ENCODE measurements around the gene S100A12. TPM values are rescaled to one million over a fixed set of nuclear protein-coding genes. Genes with fewer than 3 reads are reported as not detected.

S100A12 gene
- polyA plus RNA-seq, 1 donor, result 0.36 TPM

DNA sequence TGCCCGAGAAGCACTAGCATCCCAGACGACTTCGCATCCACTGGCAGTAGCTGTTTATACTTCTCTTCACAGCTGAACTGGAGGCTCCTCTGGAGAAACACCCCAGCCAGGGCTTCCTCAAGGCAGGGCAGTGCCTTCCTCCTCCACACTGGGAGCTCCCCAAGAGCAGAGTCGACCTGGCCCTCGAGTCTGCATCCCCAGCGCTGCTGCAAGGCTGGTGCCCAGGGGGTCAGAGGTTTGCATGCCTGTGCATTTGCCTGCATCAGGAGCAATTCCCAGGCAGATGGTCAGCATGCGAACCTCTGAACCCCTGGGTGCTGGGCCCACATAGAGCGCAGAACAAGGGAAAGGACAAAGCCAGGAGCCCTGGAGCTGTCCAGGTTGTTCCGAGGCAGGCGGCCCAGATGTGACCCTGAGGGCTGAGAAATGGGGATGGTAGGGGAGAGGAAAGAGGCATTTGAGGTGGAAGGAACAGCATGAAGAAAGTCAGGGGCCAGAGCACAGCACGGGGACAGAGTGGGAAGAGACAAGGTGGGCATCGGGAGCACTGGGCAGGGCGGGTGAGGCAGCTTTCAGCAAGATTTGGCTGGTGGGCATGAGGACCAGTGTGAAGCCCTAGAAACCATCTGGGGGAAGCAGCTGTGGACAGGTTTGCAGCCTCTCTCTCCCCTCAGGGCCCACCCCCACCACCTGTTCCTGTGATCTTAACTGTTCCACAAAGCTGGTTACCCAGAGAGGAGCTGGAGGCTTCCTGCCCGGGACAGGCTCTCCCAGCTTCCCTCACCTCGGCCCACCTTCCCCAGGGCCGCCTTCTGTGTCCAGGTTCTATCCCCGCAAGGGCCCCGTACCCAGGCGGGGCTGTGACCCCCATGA lies 21.9 kb upstream of the S100A12 start:
- Histone ChIP-seq H3K36me3 (ENCODE audit: control insufficient read depth, insufficient read depth, low read length) (no peaks in the 10 kb centered on the region), H3K27ac (ENCODE audit: low read length) (no peak overlapping the region), H3K27me3 (ENCODE audit: control insufficient read depth, insufficient read depth, low read length) (no peaks in the 10 kb centered on the region), H3K4me1 (ENCODE audit: control insufficient read depth, insufficient read depth, low read length) (no peaks in the 10 kb centered on the region), H3K4me3 (ENCODE audit: low read length) (no peak overlapping the region), H3K9me3 (ENCODE audit: control insufficient read depth, low read depth, low read length) (no peaks in the 10 kb centered on the region)
- 100% methylated on average over 1 of the region's 19 CpGs for WGBS (ENCODE audit: insufficient coverage, low lambda C conversion rate)
- DNase-seq, result no peak

DNA sequence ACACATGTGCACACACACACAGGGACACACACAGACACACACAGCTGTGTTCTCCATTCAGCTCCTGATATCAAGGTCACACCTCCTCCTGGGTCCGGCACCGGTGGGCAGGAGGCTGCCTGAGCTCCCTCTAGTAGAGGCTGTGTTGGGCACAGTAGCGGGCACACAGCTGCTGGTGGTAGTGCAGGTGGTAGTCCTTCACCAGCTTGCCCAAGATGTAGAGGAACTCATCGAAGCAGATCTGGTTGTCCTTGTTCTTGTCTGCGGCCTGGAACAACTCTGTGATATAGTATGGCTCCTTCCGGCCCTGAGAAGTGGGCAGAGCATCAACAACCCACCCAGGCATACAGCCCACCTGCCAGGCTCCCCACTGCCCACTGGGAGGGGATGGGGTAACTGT lies 21.0 kb upstream of the S100A12 start:
- DNase-seq, result no peak
- no peaks in the 10 kb centered on the region for H3K9me3 ChIP-seq (ENCODE audit: control insufficient read depth, low read depth, low read length)
- H3K36me3 ChIP-seq (ENCODE audit: control insufficient read depth, insufficient read depth, low read length), result no peaks in the 10 kb centered on the region
- no peak overlapping the region for H3K27ac ChIP-seq (ENCODE audit: low read length)
- no CpG with 5 or more reads among the region's 6 CpGs for WGBS (ENCODE audit: insufficient coverage, low lambda C conversion rate)
- no peaks in the 10 kb centered on the region for H3K4me1 ChIP-seq (ENCODE audit: control insufficient read depth, insufficient read depth, low read length)
- no peaks in the 10 kb centered on the region for H3K27me3 ChIP-seq (ENCODE audit: control insufficient read depth, insufficient read depth, low read length)
- H3K4me3 ChIP-seq (ENCODE audit: low read length), result no peak overlapping the region

DNA sequence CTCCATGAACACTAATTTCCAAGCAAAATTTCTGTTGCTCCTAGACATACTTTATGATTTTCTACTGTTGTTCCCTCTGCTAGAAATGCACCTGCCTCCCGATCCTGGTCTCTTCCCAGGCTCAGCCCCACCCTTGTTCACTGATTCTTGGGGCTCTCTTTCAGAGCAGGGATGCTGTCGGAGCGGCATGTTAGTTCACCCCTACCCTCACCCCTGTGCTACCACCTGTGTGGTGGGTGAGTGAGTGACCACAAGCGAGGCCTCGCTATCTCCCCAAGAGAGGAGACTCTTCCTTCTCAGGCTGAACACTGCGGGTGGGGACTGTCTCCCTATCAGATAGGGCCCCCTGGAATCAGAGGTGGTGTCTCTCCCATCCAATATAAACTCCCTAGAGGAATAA lies 20.4 kb upstream of the S100A12 start:
- DNase-seq, result no peak
- Histone ChIP-seq H3K27me3 (ENCODE audit: control insufficient read depth, insufficient read depth, low read length) (no peaks in the 10 kb centered on the region), H3K4me1 (ENCODE audit: control insufficient read depth, insufficient read depth, low read length) (no peaks in the 10 kb centered on the region), H3K27ac (ENCODE audit: low read length) (no peak overlapping the region), H3K4me3 (ENCODE audit: low read length) (no peak overlapping the region), H3K36me3 (ENCODE audit: control insufficient read depth, insufficient read depth, low read length) (no peaks in the 10 kb centered on the region), H3K9me3 (ENCODE audit: control insufficient read depth, low read depth, low read length) (no peaks in the 10 kb centered on the region)
- WGBS (ENCODE audit: insufficient coverage, low lambda C conversion rate), result no CpG with 5 or more reads among the region's 6 CpGs

DNA sequence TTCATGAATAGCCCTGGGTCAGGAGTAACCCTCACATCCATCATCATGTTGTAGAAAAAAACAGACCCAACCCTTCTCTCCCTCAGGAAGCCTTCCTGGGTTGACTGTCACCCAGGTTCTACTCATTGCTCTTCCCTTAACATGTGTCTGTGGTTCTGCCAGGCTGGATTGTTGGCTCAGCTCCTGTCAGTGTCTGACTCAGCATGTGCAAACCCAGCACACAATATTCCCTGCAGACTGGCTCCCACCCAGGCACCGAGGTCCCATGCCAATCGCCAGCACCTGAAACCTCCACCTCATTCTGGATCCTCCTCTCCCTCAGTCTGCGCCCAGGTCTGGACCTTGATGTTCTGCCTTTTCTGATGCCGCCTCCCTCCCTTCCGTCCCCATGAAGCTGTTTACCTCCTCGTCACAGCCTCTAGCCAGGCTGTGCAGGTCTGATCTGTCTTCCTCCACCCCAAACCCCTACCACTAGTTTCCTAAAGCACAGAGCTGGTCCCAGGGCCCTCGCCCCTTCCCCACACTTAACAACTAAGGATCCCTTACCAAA lies 19.8 kb upstream of the S100A12 start:
- 0% methylated on average over 1 of the region's 7 CpGs for WGBS (ENCODE audit: insufficient coverage, low lambda C conversion rate)

DNA sequence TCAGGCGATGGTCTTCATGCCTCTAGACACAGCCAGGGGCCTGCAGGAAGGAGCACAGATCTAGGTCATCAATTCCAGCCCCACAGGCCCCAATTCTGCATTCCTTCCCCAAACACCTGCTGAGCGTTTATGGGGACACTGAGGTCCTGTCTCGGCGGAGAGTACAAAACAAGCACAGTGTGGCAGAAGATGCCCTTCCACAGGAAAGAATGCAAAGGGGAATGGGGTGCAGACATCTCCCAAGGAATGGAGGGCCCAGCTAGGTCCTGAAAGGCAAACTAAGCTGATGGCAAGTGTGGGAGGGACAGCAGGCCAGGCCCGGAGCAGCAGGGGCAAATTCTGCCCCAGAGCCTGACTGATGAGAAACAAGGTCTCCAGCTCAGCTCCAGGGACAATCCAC lies 19.0 kb upstream of the S100A12 start:
- Histone ChIP-seq H3K9me3 (ENCODE audit: control insufficient read depth, low read depth, low read length) (no peaks in the 10 kb centered on the region), H3K27me3 (ENCODE audit: control insufficient read depth, insufficient read depth, low read length) (no peaks in the 10 kb centered on the region), H3K4me1 (ENCODE audit: control insufficient read depth, insufficient read depth, low read length) (no peaks in the 10 kb centered on the region), H3K36me3 (ENCODE audit: control insufficient read depth, insufficient read depth, low read length) (no peaks in the 10 kb centered on the region), H3K27ac (ENCODE audit: low read length) (no peak overlapping the region), H3K4me3 (ENCODE audit: low read length) (no peak overlapping the region)
- DNase-seq, result no peak
- 100% methylated on average over 1 of the region's 5 CpGs for WGBS (ENCODE audit: insufficient coverage, low lambda C conversion rate)

More for the DNA sequence above, 19.8 kb upstream of the S100A12 start:
- H3K27me3 ChIP-seq (ENCODE audit: control insufficient read depth, insufficient read depth, low read length), result no peaks in the 10 kb centered on the region
- DNase-seq, result no peak
- H3K4me3 ChIP-seq (ENCODE audit: low read length), result no peak overlapping the region
- no peaks in the 10 kb centered on the region for H3K9me3 ChIP-seq (ENCODE audit: control insufficient read depth, low read depth, low read length)
- H3K27ac ChIP-seq (ENCODE audit: low read length), result no peak overlapping the region
- H3K4me1 ChIP-seq (ENCODE audit: control insufficient read depth, insufficient read depth, low read length), result no peaks in the 10 kb centered on the region
- H3K36me3 ChIP-seq (ENCODE audit: control insufficient read depth, insufficient read depth, low read length), result no peaks in the 10 kb centered on the region

DNA sequence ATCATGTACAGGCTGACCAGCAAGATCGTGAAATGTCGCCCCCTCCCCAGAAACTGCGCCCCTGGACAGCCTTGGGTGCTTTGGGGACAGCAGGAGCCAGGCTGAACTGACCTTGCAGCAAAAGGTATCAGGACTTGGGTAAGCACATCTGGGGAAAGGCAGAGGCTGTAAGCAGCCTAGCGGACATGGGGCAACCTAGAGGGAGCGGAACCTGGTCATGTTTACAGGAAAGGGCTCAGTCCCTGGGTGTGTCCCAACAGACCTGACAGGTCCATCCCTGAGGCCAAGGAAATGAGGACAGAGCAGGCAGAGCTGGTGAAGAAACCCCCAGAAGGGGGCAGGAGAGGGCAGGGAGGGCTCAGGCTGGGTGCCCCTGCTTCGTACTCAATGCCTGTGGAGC lies 18.5 kb upstream of the S100A12 start:
- H3K4me1 ChIP-seq (ENCODE audit: control insufficient read depth, insufficient read depth, low read length), result no peaks in the 10 kb centered on the region
- no peaks in the 10 kb centered on the region for H3K9me3 ChIP-seq (ENCODE audit: control insufficient read depth, low read depth, low read length)
- no peaks in the 10 kb centered on the region for H3K27me3 ChIP-seq (ENCODE audit: control insufficient read depth, insufficient read depth, low read length)

DNA sequence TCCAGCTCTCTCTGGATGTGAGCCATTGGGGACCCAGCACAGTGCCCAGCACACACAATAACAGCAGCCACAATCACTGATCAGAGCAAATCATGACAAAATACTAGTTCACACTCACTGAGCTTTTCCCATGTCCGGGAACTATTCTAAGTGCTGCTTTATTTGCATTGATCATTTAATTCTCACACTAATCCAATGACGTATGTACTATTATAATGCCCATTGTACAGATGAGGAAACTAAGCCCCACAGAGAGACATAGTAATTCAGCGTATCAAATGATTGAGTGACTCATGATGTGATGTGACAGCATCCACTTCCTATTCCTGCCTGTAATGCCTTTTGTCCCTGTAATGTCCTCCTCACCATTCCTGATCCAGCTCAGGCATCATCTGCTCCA lies 17.4 kb upstream of the S100A12 start:
- Histone ChIP-seq H3K9me3 (ENCODE audit: control insufficient read depth, low read depth, low read length) (no peaks in the 10 kb centered on the region), H3K36me3 (ENCODE audit: control insufficient read depth, insufficient read depth, low read length) (no peaks in the 10 kb centered on the region), H3K4me1 (ENCODE audit: control insufficient read depth, insufficient read depth, low read length) (no peaks in the 10 kb centered on the region), H3K27me3 (ENCODE audit: control insufficient read depth, insufficient read depth, low read length) (no peaks in the 10 kb centered on the region), H3K27ac (ENCODE audit: low read length) (no peak overlapping the region), H3K4me3 (ENCODE audit: low read length) (no peak overlapping the region)
- DNase-seq, result no peak
- 100% methylated on average over 1 of the region's 3 CpGs for WGBS (ENCODE audit: insufficient coverage, low lambda C conversion rate)

More for the DNA sequence above, 18.5 kb upstream of the S100A12 start:
- Histone ChIP-seq H3K27ac (ENCODE audit: low read length) (no peak overlapping the region), H3K4me3 (ENCODE audit: low read length) (no peak overlapping the region), H3K36me3 (ENCODE audit: control insufficient read depth, insufficient read depth, low read length) (no peaks in the 10 kb centered on the region)
- DNase-seq, result no peak
- WGBS (ENCODE audit: insufficient coverage, low lambda C conversion rate), result no CpG with 5 or more reads among the region's 6 CpGs

DNA sequence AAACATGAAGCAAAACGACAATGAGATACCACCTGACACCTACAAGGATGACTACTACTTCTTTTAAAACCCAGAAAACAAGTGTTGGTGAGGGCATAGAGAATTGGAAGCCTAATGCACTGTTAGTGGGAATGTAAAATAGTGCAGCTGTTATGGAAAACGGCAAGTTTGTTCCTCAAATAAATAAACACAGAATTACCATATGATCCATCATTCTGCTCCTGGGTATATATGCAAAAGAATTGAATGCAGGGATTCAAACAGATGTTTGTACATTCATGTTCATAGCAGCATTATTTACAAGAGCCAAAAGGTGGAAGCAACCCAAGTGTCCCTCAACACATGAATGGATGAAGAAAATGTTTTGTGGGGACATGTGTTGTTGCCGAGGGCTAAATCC lies 16.8 kb upstream of the S100A12 start:
- Histone ChIP-seq H3K36me3 (ENCODE audit: control insufficient read depth, insufficient read depth, low read length) (no peaks in the 10 kb centered on the region), H3K27ac (ENCODE audit: low read length) (no peak overlapping the region), H3K4me3 (ENCODE audit: low read length) (no peak overlapping the region), H3K27me3 (ENCODE audit: control insufficient read depth, insufficient read depth, low read length) (no peaks in the 10 kb centered on the region), H3K4me1 (ENCODE audit: control insufficient read depth, insufficient read depth, low read length) (no peaks in the 10 kb centered on the region), H3K9me3 (ENCODE audit: control insufficient read depth, low read depth, low read length) (no peaks in the 10 kb centered on the region)
- WGBS (ENCODE audit: insufficient coverage, low lambda C conversion rate), result no CpG with 5 or more reads among the region's 3 CpGs
- DNase-seq, result no peak

DNA sequence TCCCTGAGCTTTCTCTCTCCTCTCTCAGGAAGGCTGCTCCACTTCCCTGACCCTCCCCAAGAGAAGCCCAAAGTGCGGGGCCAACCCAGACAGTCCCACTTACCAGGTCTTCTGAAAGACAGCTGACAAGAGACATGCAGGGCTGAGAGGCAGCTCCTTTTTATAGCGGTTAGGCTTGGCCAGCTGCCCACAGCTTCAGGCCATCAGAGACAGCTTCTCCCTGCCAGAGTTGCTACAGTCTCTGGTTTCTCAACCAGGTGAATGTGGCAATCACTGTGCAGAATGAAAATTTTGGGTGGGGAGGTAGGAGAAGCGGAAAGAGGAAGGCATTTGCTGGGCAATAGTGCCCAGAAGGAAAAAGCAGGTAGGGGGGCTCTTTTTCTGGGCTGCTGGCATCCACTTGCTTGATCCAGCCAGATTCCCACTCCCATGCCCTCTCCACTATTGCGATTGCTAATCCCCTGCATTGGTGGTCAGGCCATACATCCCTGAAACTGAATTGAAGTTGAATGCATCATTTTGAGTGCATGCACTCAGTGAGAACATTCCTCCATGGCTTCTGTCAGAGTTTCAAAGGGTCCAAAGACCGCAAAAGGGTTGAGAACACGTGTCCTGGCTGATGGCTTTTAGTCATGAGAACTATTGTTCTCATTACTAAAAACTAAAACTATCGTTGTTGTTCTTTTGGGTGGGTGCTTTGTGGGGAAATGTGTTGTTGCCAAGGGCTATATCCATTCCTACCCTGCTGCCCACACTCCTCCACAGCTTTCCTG lies 15.7 kb upstream of the S100A12 start, which contains the start of gene S100A8:
Gene S100A8, minus strand, starts transcription at position 136 of the 773 bp plus-strand sequence. CDS start 538 bp downstream, outside the sequence.
- H3K27me3 ChIP-seq (ENCODE audit: control insufficient read depth, insufficient read depth, low read length), result no peaks in the 10 kb centered on the region
- no peaks in the 10 kb centered on the region for H3K9me3 ChIP-seq (ENCODE audit: control insufficient read depth, low read depth, low read length)
- no peaks in the 10 kb centered on the region for H3K36me3 ChIP-seq (ENCODE audit: control insufficient read depth, insufficient read depth, low read length)
- H3K27ac ChIP-seq (ENCODE audit: low read length), result no peak within 1 kb of the TSS
- WGBS (ENCODE audit: insufficient coverage, low lambda C conversion rate), result no CpG with 5 or more reads among the region's 7 CpGs
- DNase-seq, result no peak
- H3K4me3 ChIP-seq (ENCODE audit: low read length), result no peak within 1 kb of the TSS
- no peaks in the 10 kb centered on the region for H3K4me1 ChIP-seq (ENCODE audit: control insufficient read depth, insufficient read depth, low read length)

Measured in large intestine (tissue), 3 donors.